Cerebellar cortex (tissue), 1 donor: ENCODE results near the gene BEGAIN.

ENCODE experiments used
- DNase-seq: peaks from one replicate; pipeline ENCODE4 v3.0.0-alpha.2; 2015; ENCODE audit warnings: low spot score

Gene BEGAIN, protein sequence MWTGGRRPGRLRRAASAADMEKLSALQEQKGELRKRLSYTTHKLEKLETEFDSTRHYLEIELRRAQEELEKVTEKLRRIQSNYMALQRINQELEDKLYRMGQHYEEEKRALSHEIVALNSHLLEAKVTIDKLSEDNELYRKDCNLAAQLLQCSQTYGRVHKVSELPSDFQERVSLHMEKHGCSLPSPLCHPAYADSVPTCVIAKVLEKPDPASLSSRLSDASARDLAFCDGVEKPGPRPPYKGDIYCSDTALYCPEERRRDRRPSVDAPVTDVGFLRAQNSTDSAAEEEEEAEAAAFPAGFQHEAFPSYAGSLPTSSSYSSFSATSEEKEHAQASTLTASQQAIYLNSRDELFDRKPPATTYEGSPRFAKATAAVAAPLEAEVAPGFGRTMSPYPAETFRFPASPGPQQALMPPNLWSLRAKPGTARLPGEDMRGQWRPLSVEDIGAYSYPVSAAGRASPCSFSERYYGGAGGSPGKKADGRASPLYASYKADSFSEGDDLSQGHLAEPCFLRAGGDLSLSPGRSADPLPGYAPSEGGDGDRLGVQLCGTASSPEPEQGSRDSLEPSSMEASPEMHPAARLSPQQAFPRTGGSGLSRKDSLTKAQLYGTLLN

GRCh38 chr14:100587086-100587762, at the start of gene BEGAIN:
Gene BEGAIN, minus strand, starts transcription at chr14:100587417. Its CDS starts 127 bp downstream, at chr14:100587290.
- DNase-seq = no peak

DNA sequence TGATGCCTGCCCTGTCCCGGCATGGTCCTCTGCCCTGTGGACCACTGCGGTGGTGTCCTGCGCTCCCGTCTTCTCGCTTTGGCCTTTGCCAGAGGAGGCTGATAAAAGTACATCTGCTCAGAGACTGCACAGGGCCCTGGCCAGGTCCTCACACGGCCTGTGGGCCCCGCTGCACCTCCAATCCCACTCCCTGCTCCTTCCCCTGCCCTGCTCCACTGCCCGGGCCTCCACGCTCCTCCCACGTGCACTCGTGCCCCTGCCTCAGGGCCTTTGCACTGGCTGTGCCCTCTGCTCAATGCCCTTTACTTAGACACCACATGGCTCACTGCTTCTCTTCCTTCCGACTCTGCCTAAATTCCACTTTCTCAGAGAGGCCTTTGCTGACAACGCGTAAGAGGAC, 49.3 kb upstream of the BEGAIN start:
- DNase-seq = no peak

- no peak for DNase-seq
Measured at GRCh38 chr14:100634026-100634425, 46.8 kb upstream of the BEGAIN start.

DNA sequence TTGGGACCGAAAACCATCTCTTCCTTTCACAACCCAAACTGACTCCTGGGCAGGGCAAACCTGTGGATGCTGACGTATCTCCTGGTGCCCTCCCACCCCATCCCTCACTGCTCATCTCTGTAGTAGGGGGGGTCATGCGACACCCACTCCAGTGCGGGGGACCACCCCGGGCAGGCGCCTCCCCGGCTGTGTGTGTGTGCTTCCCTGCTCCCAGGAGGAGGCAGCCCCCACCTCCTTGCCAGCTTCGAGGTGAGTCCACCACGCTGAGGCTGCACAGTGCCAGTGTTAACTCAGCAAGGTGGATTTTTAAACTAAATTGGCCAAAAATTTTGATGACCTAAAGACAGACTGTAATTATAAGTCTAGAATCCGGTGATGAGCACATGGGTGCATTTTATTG, 46.2 kb upstream of the BEGAIN start:
- no peak for DNase-seq

GRCh38 chr14:100629696-100630095, 42.5 kb upstream of the BEGAIN start:
- peak; percentile 52 for DNase-seq

DNA sequence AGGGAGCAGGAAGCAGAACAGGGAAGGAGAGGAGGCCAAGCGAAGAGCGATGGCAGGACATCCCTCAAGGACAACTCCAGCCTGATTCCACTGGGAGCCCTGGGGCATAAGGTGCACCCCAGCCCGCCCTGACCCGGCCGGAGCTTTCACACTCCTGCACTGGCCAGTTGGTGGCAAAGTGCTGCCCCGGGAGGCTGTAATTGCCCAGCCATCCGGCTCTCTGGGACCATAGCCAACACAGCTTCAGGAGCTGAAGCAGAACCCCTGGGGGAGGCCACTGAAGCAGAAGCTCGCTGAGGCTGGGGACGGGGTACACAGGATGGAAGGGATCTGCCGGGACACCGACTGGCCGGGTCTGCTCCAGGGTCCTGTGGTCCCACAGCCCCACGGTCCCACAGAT, 41.9 kb upstream of the BEGAIN start:
- no peak for DNase-seq

DNA sequence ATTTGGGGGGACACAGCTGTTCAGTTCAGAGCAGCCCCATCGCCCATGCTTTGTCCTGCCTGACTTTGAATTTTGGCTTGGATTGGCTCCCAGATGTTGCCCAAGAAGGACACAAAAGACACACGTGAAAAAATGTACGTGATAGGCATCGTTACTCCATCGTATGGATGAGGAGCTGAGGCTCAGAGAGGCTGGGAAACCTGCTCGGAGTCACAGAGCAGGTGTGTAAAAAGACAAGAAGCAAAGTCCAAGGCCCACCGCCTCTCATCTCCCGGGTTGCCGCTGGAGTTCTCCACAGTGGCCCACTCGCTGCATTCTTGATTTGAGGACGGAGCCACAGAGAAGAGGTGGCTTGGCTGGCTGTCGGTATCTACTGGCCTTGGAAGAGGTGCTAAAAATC, 41.0 kb upstream of the BEGAIN start:
- no peak for DNase-seq

DNA sequence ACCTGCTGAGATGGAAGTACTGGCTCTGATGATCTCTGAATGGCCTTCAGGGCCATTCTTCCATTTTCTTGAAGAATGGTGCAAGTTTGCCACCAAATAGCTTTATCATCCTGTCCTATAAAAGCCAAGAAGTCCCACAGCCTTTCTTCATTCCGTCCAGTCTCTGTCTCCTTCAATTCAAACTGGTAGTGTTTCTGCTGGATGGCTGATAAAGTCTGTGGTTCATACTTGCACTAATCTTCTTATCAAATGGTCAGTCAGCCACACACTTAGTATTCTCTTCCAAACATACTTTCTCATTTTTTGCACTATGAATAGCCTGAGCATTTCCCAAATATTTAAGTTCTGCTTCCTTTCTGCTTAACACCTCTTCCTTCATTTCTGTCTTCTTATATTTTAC, 39.4 kb upstream of the BEGAIN start:
- DNase-seq = no peak

- DNase-seq = no peak
Measured at GRCh38 chr14:100623961-100624360, 36.7 kb upstream of the BEGAIN start.

DNA sequence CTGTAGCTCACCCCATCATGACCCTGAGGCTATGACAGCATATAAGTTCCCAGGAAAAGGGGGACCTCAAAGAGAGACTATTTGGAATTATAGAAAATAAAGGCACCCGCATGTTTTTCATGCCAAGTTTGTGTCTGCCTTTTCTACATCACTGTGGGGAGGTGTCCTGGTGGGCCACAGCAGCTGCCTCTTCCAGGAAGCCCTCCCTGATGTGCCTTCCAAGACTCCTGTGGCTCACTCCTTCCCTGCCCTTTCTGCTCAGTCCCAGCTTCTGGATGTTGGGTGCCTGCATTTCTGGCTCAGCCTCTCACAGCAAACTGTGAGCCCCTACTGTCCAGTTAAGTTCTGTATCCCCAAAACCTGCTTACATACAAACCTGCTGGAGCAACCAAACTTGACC, 36.3 kb upstream of the BEGAIN start:
- DNase-seq = no peak

GRCh38 chr14:100622708-100623485, 35.7 kb upstream of the BEGAIN start:
- no peak for DNase-seq

DNA sequence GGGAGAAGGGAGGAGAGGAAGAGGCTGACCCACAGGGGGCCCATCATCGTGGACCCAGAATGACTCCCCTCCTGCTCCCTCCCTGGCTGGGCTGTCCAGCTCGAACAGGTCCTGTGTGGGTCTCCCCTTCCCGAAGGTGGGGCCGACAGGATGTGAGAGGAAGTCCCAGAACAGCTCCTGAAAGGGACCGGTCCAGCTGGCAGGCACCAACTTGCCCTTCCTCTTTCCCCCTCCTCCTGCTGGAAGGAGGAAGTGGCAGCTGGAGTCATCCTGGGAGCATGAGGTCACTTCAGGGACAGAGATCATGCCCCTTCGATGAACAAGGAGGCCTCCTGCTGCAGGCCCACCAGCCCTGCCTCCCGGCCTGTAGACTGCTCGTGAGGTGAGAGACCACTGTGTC, 35.0 kb upstream of the BEGAIN start:
- DNase-seq = no peak

- DNase-seq = no peak
Measured at GRCh38 chr14:100621806-100622205, 34.6 kb upstream of the BEGAIN start.

- DNase-seq = no peak
Measured at GRCh38 chr14:100620255-100621100, 33.3 kb upstream of the BEGAIN start.

DNA sequence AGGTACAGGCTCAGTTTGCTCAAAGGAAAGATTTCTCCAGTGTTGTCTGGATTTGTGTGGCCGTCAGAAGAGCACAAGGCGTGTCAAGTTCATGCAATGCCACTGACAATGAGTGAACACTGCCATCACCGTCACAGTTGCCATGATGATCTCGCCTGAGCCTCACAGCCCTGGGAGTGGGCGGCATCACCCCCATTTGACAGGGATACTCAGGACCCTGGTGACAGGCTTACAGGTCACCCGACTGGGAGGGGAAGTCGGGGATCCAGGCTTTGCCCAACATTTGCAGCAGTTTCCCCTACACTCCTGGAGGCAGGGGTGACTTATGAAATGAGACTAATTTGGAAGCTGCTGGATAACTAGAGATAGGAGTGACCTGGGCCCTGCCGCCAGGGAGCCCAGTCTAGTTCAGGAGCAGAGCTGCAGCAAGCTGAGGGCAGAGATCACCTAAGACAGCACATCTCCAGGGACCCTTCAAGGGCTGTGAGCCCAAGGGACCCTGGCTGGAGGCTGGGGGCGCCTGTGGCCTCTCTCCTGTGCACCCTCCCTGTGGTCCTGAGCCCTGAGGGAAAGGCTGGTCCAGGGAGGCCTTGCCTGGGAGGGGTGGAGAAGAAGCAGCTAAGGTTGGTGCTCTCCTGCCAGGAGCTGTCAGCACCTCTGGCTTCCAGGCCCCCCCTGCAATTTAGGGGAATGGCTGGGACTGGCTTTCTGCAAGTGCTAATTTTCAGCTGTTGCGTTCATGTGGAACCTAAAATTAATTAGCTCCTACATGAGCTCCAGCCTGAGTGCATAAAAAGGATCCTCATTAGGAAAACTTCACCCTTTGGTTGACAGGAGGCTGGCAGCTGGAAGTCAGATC, 32.4 kb upstream of the BEGAIN start:
- DNase-seq = no peak

DNA sequence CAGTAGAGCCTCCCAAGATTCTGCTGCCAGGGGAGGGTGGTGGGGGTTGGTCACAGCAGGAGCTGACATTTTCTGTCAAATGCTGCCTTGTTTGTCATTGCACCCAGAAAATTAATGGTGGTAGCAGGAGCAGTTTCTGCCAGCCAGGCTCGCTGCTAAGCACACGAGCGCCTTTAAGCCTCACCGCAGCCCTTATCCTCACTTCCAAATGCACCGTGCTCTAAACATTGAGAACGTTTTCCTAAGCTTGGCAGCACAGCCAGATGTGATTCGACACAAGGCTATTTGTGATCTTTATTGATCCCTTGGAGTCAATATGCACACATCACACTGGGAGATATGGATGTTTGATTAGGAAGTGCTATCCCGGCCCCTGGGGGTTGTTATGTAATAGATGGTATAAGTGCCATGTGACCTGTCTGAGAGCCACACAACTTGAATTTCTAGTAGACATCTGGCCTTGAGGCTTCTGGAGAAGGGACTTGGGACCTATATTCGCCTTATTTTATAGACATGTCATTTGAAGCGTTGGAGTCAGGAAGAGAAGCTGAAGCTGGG, 31.6 kb upstream of the BEGAIN start:
- DNase-seq = no peak

DNA sequence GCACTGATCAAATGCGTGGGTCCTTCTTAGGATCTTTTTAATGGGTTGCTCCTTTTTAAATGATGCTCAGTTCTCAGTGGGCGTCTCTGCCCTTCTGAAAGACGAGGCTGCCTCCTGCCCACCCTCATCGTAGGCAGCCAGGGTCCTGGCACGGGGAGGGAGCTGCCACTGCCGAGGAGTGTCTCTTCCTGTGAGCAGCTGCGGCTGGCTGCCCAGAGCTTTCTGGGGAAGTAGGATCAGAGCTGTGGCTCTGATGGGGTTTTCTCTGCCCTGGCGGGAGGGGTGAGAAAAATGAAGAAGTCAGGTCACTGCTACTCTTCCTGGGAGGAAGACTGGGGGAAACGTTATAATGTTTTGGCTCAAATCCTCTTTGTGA, 31.1 kb upstream of the BEGAIN start:
- no peak for DNase-seq

GRCh38 chr14:100617410-100618317, 30.4 kb upstream of the BEGAIN start:
- peak; percentile 26 for DNase-seq

- no peak for DNase-seq
Measured at GRCh38 chr14:100616854-100617409, 29.7 kb upstream of the BEGAIN start.
